ENCODE results near the gene WNT3A.

Gene WNT3A

GRCh38 chr1:227999056-227999930 lies 7.5 kb upstream of the WNT3A start:
- DNase-seq (ENCODE audit: low read depth in 2 of 2): peak; percentile 22 to 28

GRCh38 chr1:228000416-228000815 lies 6.4 kb upstream of the WNT3A start:
- no peak for DNase-seq (ENCODE audit: low read depth in 2 of 2)

- no peak for DNase-seq (ENCODE audit: low read depth in 2 of 2)
Measured at GRCh38 chr1:228000836-228001563, 5.8 kb upstream of the WNT3A start.

- no peak for DNase-seq (ENCODE audit: low read depth in 2 of 2)
Measured at GRCh38 chr1:228001738-228002535, 4.9 kb upstream of the WNT3A start.

GRCh38 chr1:228002792-228003191 lies 4.0 kb upstream of the WNT3A start:
- no peak for DNase-seq (ENCODE audit: low read depth in 2 of 2)

- no peak for DNase-seq (ENCODE audit: low read depth in 2 of 2)
Measured at GRCh38 chr1:228003461-228004330, 3.1 kb upstream of the WNT3A start.

GRCh38 chr1:228004331-228004855 lies 2.4 kb upstream of the WNT3A start:
- DNase-seq (ENCODE audit: low read depth in 2 of 2): no peak

- no peak for DNase-seq (ENCODE audit: low read depth in 2 of 2)
Measured at GRCh38 chr1:228004856-228005462, 1.8 kb upstream of the WNT3A start.

GRCh38 chr1:228005511-228006033 lies 1.2 kb upstream of the WNT3A start:
- no peak for DNase-seq (ENCODE audit: low read depth in 2 of 2)

GRCh38 chr1:228006034-228006785 lies 588 bp upstream of the WNT3A start:
- no peak for DNase-seq (ENCODE audit: low read depth in 2 of 2)

GRCh38 chr1:228007049-228007800 lies 427 bp downstream of the WNT3A start:
- DNase-seq (ENCODE audit: low read depth in 2 of 2): no peak

- no peak for DNase-seq (ENCODE audit: low read depth in 2 of 2)
Measured at GRCh38 chr1:228007801-228008341, 1.1 kb downstream of the WNT3A start.

GRCh38 chr1:228008391-228009115 lies 1.8 kb downstream of the WNT3A start:
- DNase-seq (ENCODE audit: low read depth in 2 of 2): no peak

- DNase-seq (ENCODE audit: low read depth in 2 of 2): no peak
Measured at GRCh38 chr1:228009116-228009827, 2.5 kb downstream of the WNT3A start.

- no peak for DNase-seq (ENCODE audit: low read depth in 2 of 2)
Measured at GRCh38 chr1:228009828-228010775, 3.3 kb downstream of the WNT3A start.

GRCh38 chr1:228010921-228011320 lies 4.1 kb downstream of the WNT3A start:
- no peak for DNase-seq (ENCODE audit: low read depth in 2 of 2)

All from activated CD8-positive, alpha-beta memory T cell treated with anti-CD3 and anti-CD28 coated beads for 4 hours (primary cell).